Breast epithelium (tissue), 4 donors: ENCODE results near the gene MICU2. TPM values are rescaled to one million over a fixed set of nuclear protein-coding genes. Genes with fewer than 3 reads are reported as not detected.
A peak's percentile ranks its signal among the peaks of the same experiment; 100 is the strongest.

Experiments
- DNase-seq, 2 donors: peaks; one replicate each; pipeline ENCODE4 v3.0.0-alpha.2; 2019; ENCODE audit warnings: low spot score in 2 of 2
- H3K27ac ChIP-seq, 2 donors: fragments of 200-600 bp; sonication (generic) in 1 of 2; one replicate each; pipeline ENCODE4 v1.5.1; 2016 to 2019; ENCODE audit warnings: mild to moderate bottlenecking in 1 of 2
- H3K27me3 ChIP-seq, 2 donors: fragments of 200-600 bp; sonication (generic) in 1 of 2; one replicate each; pipeline versions ENCODE4 v1.5.1 to v1.6.0; 2017 to 2019; ENCODE audit warnings: control low read depth in 1 of 2, mild to moderate bottlenecking in 1 of 2
- H3K36me3 ChIP-seq: fragments of 200-600 bp; one replicate; pipeline ENCODE4 v1.5.1; 2019
- H3K4me1 ChIP-seq, 2 donors: fragments of 200-600 bp; sonication (generic); one replicate each; pipeline ENCODE4 v1.5.1; 2016 to 2019; ENCODE audit warnings: control low read depth in 1 of 2
- H3K4me3 ChIP-seq, 3 donors: fragments of 200-600 bp; sonication (generic); 1 replicate in 2 of 3; 2 replicates in 1 of 3; pipeline ENCODE4 v1.5.1; 2016 to 2019; ENCODE audit warnings: mild to moderate bottlenecking in 3 of 3, moderate library complexity in 2 of 3
- H3K9me3 ChIP-seq, 2 donors: fragments of 200-600 bp; sonication (generic) in 1 of 2; one replicate each; pipeline ENCODE4 v1.5.1; 2016 to 2019; ENCODE audit warnings: control low read depth in 1 of 2
- POLR2A ChIP-seq: fragments of 450-650 bp; IDR thresholded peaks from one replicate; pipeline ENCODE4 v1.6.1; 2016; ENCODE audit warnings: antibody characterized with exemption, mild to moderate bottlenecking, moderate library complexity
- POLR2AphosphoS5 ChIP-seq, 3 donors: sonication (generic); formaldehyde crosslinking; IDR thresholded peaks; one replicate each; pipeline ENCODE4 v1.6.1; 2017; ENCODE audit warnings: antibody characterized with exemption in 3 of 3
- intact Hi-C: fragments of 100-400 bp; cut with DNase I; formaldehyde crosslinking; loops from one replicate; pipeline ENCODE4 v1.15.1; 2023; ENCODE audit warnings: low total_unique reads
- total RNA-seq, 3 donors: library from RNA; depleted of rRNA; stranded (reverse); fragments of >200 nt; gene quantifications; one replicate each; pipeline ENCODE4 v1.1.0, GENCODE V29; 2016
- TF ChIP-seq, protein P1 (sequence below), 3 donors: fragments of 450-650 bp; IDR thresholded peaks; one replicate each; pipeline ENCODE4 v1.5.1; 2016 to 2017; ENCODE audit warnings: antibody characterized with exemption in 3 of 3, mild to moderate bottlenecking in 3 of 3, moderate library complexity in 3 of 3

The MICU2 gene, protein sequence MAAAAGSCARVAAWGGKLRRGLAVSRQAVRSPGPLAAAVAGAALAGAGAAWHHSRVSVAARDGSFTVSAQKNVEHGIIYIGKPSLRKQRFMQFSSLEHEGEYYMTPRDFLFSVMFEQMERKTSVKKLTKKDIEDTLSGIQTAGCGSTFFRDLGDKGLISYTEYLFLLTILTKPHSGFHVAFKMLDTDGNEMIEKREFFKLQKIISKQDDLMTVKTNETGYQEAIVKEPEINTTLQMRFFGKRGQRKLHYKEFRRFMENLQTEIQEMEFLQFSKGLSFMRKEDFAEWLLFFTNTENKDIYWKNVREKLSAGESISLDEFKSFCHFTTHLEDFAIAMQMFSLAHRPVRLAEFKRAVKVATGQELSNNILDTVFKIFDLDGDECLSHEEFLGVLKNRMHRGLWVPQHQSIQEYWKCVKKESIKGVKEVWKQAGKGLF
- 10 to 100 TPM; 54.1 to 90.9 (median 73.7) TPM for total RNA-seq

DNA sequence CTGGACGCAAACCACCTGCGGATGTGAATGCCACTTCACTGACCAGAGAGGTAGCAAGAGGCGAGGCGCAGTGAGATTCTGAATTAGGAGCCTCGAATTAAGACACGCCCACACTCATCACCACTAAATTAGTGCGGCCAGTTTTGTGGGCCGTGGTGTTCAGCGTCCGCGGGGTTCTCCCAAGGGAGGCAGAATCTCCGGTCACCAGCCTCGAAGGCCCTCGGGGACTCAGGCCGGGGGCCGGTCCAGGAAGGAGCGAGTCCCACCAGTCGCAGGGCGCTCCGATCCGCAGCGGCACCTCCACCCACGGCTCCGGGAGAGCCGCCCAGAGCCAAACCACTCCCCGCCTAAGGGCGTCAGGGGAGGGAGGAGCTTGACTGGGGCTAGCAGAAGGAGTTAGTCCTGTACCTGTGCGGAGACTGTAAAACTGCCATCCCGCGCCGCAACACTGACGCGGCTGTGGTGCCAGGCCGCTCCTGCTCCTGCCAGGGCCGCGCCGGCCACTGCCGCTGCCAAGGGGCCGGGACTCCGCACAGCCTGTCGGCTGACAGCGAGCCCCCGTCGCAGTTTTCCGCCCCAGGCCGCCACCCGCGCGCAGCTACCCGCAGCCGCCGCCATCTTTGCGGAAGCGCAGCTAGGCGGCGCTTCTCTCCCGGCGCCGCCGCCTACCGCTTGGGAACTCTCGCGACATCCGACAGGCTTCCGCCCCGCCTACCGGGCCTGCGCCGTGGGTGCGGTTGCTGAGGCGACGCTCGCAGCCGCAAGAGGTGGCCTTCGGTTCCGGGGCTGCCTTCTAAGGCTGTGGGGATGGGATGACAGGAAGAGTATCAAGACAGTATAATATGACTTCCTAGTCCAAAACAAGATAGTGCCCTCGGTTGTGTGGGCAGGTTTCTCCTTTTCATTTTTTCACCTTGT is at the start of gene MICU2:
MICU2 (minus strand) TSS at position 640 of the 918 bp plus-strand sequence; CDS start at position 618, 22 bp downstream.
- Histone ChIP-seq H3K27me3 (peaks cover 0 to 6% of the 10 kb centered on the region in 2 donors), H3K4me1 (no peaks in the 10 kb centered on the region), H3K4me3 (peak within 1 kb of the TSS; percentile 74 to 85 (median 81)), H3K27ac (peak within 1 kb of the TSS; percentile 98), H3K36me3 (no peaks in the 10 kb centered on the region), H3K9me3 (no peaks in the 10 kb centered on the region)
- peak; percentile 83 to 97 (median 95) for TF ChIP-seq POLR2AphosphoS5 (IDR thresholded peaks at IDR 0.05)
- TF ChIP-seq, protein P1, sequence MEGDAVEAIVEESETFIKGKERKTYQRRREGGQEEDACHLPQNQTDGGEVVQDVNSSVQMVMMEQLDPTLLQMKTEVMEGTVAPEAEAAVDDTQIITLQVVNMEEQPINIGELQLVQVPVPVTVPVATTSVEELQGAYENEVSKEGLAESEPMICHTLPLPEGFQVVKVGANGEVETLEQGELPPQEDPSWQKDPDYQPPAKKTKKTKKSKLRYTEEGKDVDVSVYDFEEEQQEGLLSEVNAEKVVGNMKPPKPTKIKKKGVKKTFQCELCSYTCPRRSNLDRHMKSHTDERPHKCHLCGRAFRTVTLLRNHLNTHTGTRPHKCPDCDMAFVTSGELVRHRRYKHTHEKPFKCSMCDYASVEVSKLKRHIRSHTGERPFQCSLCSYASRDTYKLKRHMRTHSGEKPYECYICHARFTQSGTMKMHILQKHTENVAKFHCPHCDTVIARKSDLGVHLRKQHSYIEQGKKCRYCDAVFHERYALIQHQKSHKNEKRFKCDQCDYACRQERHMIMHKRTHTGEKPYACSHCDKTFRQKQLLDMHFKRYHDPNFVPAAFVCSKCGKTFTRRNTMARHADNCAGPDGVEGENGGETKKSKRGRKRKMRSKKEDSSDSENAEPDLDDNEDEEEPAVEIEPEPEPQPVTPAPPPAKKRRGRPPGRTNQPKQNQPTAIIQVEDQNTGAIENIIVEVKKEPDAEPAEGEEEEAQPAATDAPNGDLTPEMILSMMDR (IDR thresholded peaks at IDR 0.05): peak; percentile 18 to 46 (median 38)
- peak; percentile 87 for TF ChIP-seq POLR2A
- peak; percentile 89 to 91 for DNase-seq
- intact Hi-C loops: no loop called here

DNA sequence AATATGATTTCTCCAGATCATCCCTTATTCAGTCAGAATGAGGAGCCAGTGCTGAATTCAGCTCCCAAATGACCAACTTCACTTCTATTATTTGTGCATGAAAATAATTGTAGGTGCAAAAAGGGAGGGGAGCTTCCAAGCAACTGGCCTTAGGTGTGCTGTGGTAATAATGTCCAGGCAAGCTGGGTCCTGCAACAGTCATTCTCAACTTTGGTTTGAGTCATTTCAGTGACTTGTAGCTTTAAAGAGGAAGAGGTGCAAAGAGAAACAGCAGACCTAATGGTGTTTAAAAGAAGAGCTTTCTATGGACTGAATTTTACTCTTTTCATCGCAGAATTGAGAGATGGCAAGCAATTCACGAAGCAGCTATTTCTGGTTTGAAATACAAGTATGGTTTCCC is 37.7 kb upstream of the MICU2 start:
- peaks cover 0 to 9% of the 10 kb centered on the region in 2 donors for H3K27me3 ChIP-seq
- no peak overlapping the region for H3K27ac ChIP-seq
- no peak for DNase-seq
- no peaks in the 10 kb centered on the region for H3K9me3 ChIP-seq
- intact Hi-C loops: no loop called here
- no peaks in the 10 kb centered on the region for H3K36me3 ChIP-seq
- H3K4me1 ChIP-seq: no peaks in the 10 kb centered on the region
- no peak overlapping the region for H3K4me3 ChIP-seq
- TF ChIP-seq, protein P1 (IDR thresholded peaks at IDR 0.05): no peak
- TF ChIP-seq POLR2AphosphoS5 (IDR thresholded peaks at IDR 0.05): no peak
- TF ChIP-seq POLR2A: no peak

DNA sequence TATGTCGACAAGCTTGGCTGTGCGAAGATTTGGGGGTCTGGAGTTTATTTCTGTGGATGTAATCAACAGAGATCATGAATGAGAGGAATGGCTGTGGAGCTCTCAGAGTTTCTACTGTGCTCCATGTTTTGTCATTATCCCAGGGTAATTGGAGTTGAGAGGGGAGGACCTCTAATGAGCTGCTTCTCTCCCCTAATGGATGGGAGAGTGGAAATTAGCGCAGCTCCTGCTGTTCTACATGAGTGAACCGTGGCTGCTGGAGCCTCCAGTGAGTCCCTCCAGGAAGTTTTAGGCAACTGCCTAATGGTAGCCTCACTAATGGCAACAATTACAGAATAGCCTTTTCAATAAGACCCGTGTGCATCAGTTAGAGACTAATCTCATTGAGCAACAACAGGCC is 35.6 kb upstream of the MICU2 start:
- no peaks in the 10 kb centered on the region for H3K4me1 ChIP-seq
- H3K27me3 ChIP-seq: peaks cover 0 to 9% of the 10 kb centered on the region in 2 donors
- intact Hi-C loops: no loop called here
- DNase-seq: no peak
- no peak overlapping the region for H3K4me3 ChIP-seq
- H3K27ac ChIP-seq: no peak overlapping the region
- no peaks in the 10 kb centered on the region for H3K36me3 ChIP-seq
- TF ChIP-seq, protein P1 (IDR thresholded peaks at IDR 0.05): no peak
- no peak for TF ChIP-seq POLR2A
- no peak for TF ChIP-seq POLR2AphosphoS5 (IDR thresholded peaks at IDR 0.05)
- no peaks in the 10 kb centered on the region for H3K9me3 ChIP-seq

DNA sequence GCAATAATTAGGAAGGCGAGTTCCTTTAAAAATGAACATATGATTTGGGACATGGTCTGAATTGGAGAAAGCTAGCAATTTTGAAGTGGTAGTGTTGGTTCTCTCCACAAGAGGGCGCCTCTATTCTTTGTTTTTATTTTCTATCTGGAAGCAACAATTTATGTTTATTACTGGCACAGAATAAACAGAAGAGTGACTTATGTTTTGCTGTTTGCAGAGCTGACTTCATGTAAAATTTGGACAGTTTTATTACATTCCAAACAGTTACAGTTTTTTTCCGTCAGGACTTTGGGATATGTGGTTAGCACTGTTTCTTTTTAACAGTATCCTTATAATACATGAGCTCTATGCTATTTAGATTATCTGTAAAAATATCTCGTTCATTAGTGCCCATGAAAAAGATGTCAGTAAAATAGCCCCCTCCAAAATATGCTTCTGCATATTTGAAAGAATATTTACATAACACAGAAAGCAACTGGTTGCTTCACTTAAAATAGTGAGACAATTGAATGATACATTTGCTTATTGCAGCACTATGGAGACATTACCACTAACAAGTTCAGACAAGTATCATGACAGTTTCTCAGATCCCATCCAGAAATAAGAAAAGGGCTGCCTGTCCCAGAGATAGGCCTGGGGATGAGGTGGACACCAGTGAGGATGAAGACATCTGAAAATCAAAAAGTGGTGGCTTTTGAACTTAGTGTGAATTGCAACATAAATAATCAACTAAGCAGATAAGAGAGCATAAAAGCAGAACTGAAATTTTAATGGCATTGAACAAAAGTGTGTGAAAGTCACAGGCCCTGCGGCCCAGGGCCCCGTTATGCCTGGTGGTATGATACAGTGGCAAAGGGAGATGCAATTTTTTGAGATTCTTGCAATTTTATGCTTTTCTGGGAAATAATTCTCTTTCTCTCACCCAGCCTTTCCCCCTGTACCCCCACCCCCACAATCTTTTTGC is 34.6 kb upstream of the MICU2 start:
- Histone ChIP-seq H3K36me3 (no peaks in the 10 kb centered on the region), H3K27ac (no peak overlapping the region), H3K4me1 (no peaks in the 10 kb centered on the region), H3K9me3 (no peaks in the 10 kb centered on the region), H3K27me3 (peaks cover 0 to 9% of the 10 kb centered on the region in 2 donors), H3K4me3 (no peak overlapping the region)
- intact Hi-C loops: no loop called here
- no peak for DNase-seq
- TF ChIP-seq, protein P1 (IDR thresholded peaks at IDR 0.05): peak; percentile 37 to 65 (median 63)
- no peak for TF ChIP-seq POLR2A
